ENCODE data around the gene SPAG9. TPM values are rescaled to one million over a fixed set of nuclear protein-coding genes. Genes with fewer than 3 reads are reported as not detected.
"Not testable (repeated sequence)": the region's sequence is repeated elsewhere in the genome, so short reads cannot be mapped to it uniquely, and the experiment has no call there.

Gene SPAG9
- total and polyA plus RNA-seq, 2 donors (not counting 1 experiment from before 2014, with no cell fraction given) = 8.6 to 64.1 TPM

- no peaks in the 10 kb centered on the region for H3K36me3 ChIP-seq (replicated peaks in 1 of 2; ENCODE audit: control extremely low read depth in 1 of 2, control insufficient read depth in 1 of 2, extremely low read depth in 1 of 2, insufficient read depth in 2 of 2, low read length in 1 of 2)
- DNase-seq (no peak), ATAC-seq (ENCODE audit: low read depth) (no peak)
- TF ChIP-seq CTCF (IDR thresholded peaks at IDR 0.05) (no peak), EZH2 (IDR thresholded peaks at IDR 0.05; ENCODE audit: borderline replicate concordance, insufficient read depth, low read depth, low read length, poor library complexity, severe bottlenecking) (no peak)
- no peaks in the 10 kb centered on the region for H3K9me3 Mint-ChIP-seq (ENCODE audit: insufficient read depth)
- H4K20me1 ChIP-seq (ENCODE audit: control insufficient read depth, insufficient read depth, low read length, poor library complexity, severe bottlenecking) = peaks cover 26% of the 10 kb centered on the region
- peaks cover 27% of the 10 kb centered on the region for H3K4me1 Mint-ChIP-seq
- H3K4me3 Mint-ChIP-seq = no peak overlapping the region
- no peak overlapping the region for H3K9ac ChIP-seq (ENCODE audit: low read length)
- no peaks in the 10 kb centered on the region for H3K27me3 Mint-ChIP-seq
- intact Hi-C loops (cut with micrococcal nuclease) = no loop called here
- no peaks in the 10 kb centered on the region for H3K27me3 ChIP-seq (replicated peaks in 1 of 4; ENCODE audit: control extremely low read depth in 1 of 4, control insufficient read depth in 3 of 4, insufficient read depth in 4 of 4, low read length in 3 of 4)
- ChIA-PET CTCF (no interaction called here), POLR2A (no interaction called here)
- no peak overlapping the region for H2AFZ ChIP-seq (ENCODE audit: insufficient read depth, low read depth, low read length, poor library complexity, severe bottlenecking)
- WGBS (ENCODE audit: insufficient coverage) = no CpG with 5 or more reads among the region's 6 CpGs
- peaks cover 76% of the 10 kb centered on the region for H3K79me2 ChIP-seq (ENCODE audit: control insufficient read depth, insufficient read depth, low read length)
- H3K4me3 ChIP-seq (ENCODE audit: control extremely low read depth in 1 of 5, extremely low read depth in 1 of 5, insufficient read depth in 1 of 5, low read depth in 2 of 5, low read length in 4 of 5) = no peak overlapping the region
- H3K4me1 ChIP-seq (ENCODE audit: control insufficient read depth in 2 of 2, insufficient read depth in 2 of 2, low read length in 2 of 2) = peaks cover 3% of the 10 kb centered on the region in 2 donors
- H3K27ac ChIP-seq (ENCODE audit: low read length in 2 of 2) = no peak overlapping the region
- H3K9me3 ChIP-seq (ENCODE audit: control extremely low read depth in 1 of 3, control insufficient read depth in 2 of 3, insufficient read depth in 1 of 3, low read length in 2 of 3) = no peaks in the 10 kb centered on the region
- no peak overlapping the region for H3K27ac Mint-ChIP-seq
- H3K4me2 ChIP-seq (replicated peaks; ENCODE audit: low read depth, low read length, poor library complexity, severe bottlenecking) = no peak overlapping the region
These were observed 35.4 kb downstream of the SPAG9 start for GRCh38 chr17:51085150-51085805.

- DNase-seq (no peak), ATAC-seq (ENCODE audit: low read depth) (no peak)
- ChIA-PET POLR2A (no interaction called here), CTCF (no interaction called here)
- Histone ChIP-seq H3K4me3 (ENCODE audit: control extremely low read depth in 1 of 5, extremely low read depth in 1 of 5, insufficient read depth in 1 of 5, low read depth in 2 of 5, low read length in 4 of 5) (no peak overlapping the region), H3K27ac (ENCODE audit: low read length in 2 of 2) (no peak overlapping the region), H4K20me1 (ENCODE audit: control insufficient read depth, insufficient read depth, low read length, poor library complexity, severe bottlenecking) (peaks cover 26% of the 10 kb centered on the region), H3K9me3 (ENCODE audit: control extremely low read depth in 1 of 3, control insufficient read depth in 2 of 3, insufficient read depth in 1 of 3, low read length in 2 of 3) (no peaks in the 10 kb centered on the region), H3K79me2 (ENCODE audit: control insufficient read depth, insufficient read depth, low read length) (peaks cover 69% of the 10 kb centered on the region), H3K4me1 (ENCODE audit: control insufficient read depth in 2 of 2, insufficient read depth in 2 of 2, low read length in 2 of 2) (peaks cover 3% of the 10 kb centered on the region in 2 donors), H3K9ac (ENCODE audit: low read length) (no peak overlapping the region), H3K4me2 (replicated peaks; ENCODE audit: low read depth, low read length, poor library complexity, severe bottlenecking) (no peak overlapping the region), H2AFZ (ENCODE audit: insufficient read depth, low read depth, low read length, poor library complexity, severe bottlenecking) (no peak overlapping the region), H3K27me3 (replicated peaks in 1 of 4; ENCODE audit: control extremely low read depth in 1 of 4, control insufficient read depth in 3 of 4, insufficient read depth in 4 of 4, low read length in 3 of 4) (no peaks in the 10 kb centered on the region), H3K36me3 (replicated peaks in 1 of 2; ENCODE audit: control extremely low read depth in 1 of 2, control insufficient read depth in 1 of 2, extremely low read depth in 1 of 2, insufficient read depth in 2 of 2, low read length in 1 of 2) (peaks cover 0 to 4% of the 10 kb centered on the region in 2 experiments)
- no peak for TF ChIP-seq CTCF (IDR thresholded peaks at IDR 0.05)
- no peak for TF ChIP-seq EZH2 (IDR thresholded peaks at IDR 0.05; ENCODE audit: borderline replicate concordance, insufficient read depth, low read depth, low read length, poor library complexity, severe bottlenecking)
- Mint-ChIP-seq H3K4me3 (no peak overlapping the region), H3K9me3 (ENCODE audit: insufficient read depth) (no peaks in the 10 kb centered on the region), H3K4me1 (peaks cover 27% of the 10 kb centered on the region), H3K27me3 (no peaks in the 10 kb centered on the region), H3K27ac (no peak overlapping the region)
- WGBS (ENCODE audit: insufficient coverage) = no CpG with 5 or more reads among the region's 1 CpG
- intact Hi-C loops (cut with micrococcal nuclease) = no loop called here
These were observed 36.7 kb downstream of the SPAG9 start for GRCh38 chr17:51083981-51084380.

DNA sequence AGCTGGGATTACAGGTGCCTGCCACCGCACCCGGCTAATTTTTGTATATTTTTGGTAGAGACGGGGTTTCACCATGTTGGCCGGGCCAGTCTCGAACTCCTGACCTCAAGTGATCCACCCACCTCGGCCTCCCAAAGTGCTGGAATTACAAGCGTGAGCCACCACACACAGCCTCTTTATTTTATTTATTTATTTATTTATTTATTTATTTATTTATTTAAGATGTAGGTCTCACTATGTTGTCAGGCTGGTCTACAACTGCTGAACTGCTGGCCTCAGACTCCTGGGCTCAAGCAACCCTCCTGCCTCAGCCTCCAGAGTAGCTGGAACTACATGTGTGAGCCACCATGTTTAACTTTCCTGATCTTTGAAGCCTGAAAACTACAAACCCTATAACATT is 37.3 kb downstream of the SPAG9 start:
- Histone ChIP-seq H4K20me1 (ENCODE audit: control insufficient read depth, insufficient read depth, low read length, poor library complexity, severe bottlenecking) (peaks cover 26% of the 10 kb centered on the region), H3K79me2 (ENCODE audit: control insufficient read depth, insufficient read depth, low read length) (peaks cover 63% of the 10 kb centered on the region)
- POLR2A ChIA-PET; H3K4me1 ChIP-seq (ENCODE audit: control insufficient read depth in 2 of 2, insufficient read depth in 2 of 2, low read length in 2 of 2); intact Hi-C loops (cut with micrococcal nuclease); H3K36me3 ChIP-seq (replicated peaks in 1 of 2; ENCODE audit: control extremely low read depth in 1 of 2, control insufficient read depth in 1 of 2, extremely low read depth in 1 of 2, insufficient read depth in 2 of 2, low read length in 1 of 2); ATAC-seq (ENCODE audit: low read depth); H3K9me3 ChIP-seq (ENCODE audit: control extremely low read depth in 1 of 3, control insufficient read depth in 2 of 3, insufficient read depth in 1 of 3, low read length in 2 of 3); H3K9ac ChIP-seq (ENCODE audit: low read length); H3K4me3 ChIP-seq (ENCODE audit: control extremely low read depth in 1 of 5, extremely low read depth in 1 of 5, insufficient read depth in 1 of 5, low read depth in 2 of 5, low read length in 4 of 5); H3K27ac Mint-ChIP-seq; DNase-seq; H3K9me3 Mint-ChIP-seq (ENCODE audit: insufficient read depth); H3K27me3 Mint-ChIP-seq; H2AFZ ChIP-seq (ENCODE audit: insufficient read depth, low read depth, low read length, poor library complexity, severe bottlenecking); CTCF ChIA-PET; H3K27me3 ChIP-seq (replicated peaks in 1 of 4; ENCODE audit: control extremely low read depth in 1 of 4, control insufficient read depth in 3 of 4, insufficient read depth in 4 of 4, low read length in 3 of 4); H3K27ac ChIP-seq (ENCODE audit: low read length in 2 of 2); H3K4me2 ChIP-seq (replicated peaks; ENCODE audit: low read depth, low read length, poor library complexity, severe bottlenecking); H3K4me3 Mint-ChIP-seq: not testable (repeated sequence)
- no CpG with 5 or more reads among the region's 7 CpGs for WGBS (ENCODE audit: insufficient coverage)
- H3K4me1 Mint-ChIP-seq = peaks cover 27% of the 10 kb centered on the region

Measured in B cell (primary cell).